GM23248 (cell line): ENCODE data around the gene MACIR. TPM values are rescaled to one million over a fixed set of nuclear protein-coding genes. Genes with fewer than 3 reads are reported as not detected.

Experiments
- DNase-seq: peaks from one replicate; pipeline ENCODE4 v3.0.0-alpha.2; 2015
- H2AFZ ChIP-seq: fragments of 200-600 bp; sonication (generic); 2 replicates; pipeline ENCODE4 v1.6.1; 2016; ENCODE audit warnings: antibody characterized with exemption
- H3F3A ChIP-seq: fragments of 200-600 bp; sonication (generic); 2 replicates; pipeline ENCODE4 v1.6.1; 2016; ENCODE audit warnings: mild to moderate bottlenecking, antibody characterized with exemption, mixed run types; ENCODE audit not compliant: insufficient read depth
- H3K27ac ChIP-seq: fragments of 200-600 bp; sonication (generic); 2 replicates; pipeline ENCODE4 v1.5.1; 2016; ENCODE audit warnings: mild to moderate bottlenecking
- H3K27me3 ChIP-seq: fragments of 200-600 bp; sonication (generic); replicated peaks from 2 replicates; pipeline ENCODE4 v1.6.1; 2016; ENCODE audit warnings: mild to moderate bottlenecking; ENCODE audit not compliant: insufficient read depth
- H3K36me3 ChIP-seq: fragments of 200-600 bp; sonication (generic); 2 replicates; pipeline ENCODE4 v1.6.1; 2016; ENCODE audit warnings: low read depth, mild to moderate bottlenecking
- H3K4me1 ChIP-seq: fragments of 200-600 bp; sonication (generic); 2 replicates; pipeline ENCODE4 v1.6.1; 2016; ENCODE audit warnings: mild to moderate bottlenecking; ENCODE audit not compliant: insufficient read depth
- H3K4me2 ChIP-seq: fragments of 200-600 bp; sonication (generic); one replicate; pipeline ENCODE4 v1.6.1; 2016; ENCODE audit warnings: mild to moderate bottlenecking; ENCODE audit not compliant: unreplicated experiment
- H3K4me3 ChIP-seq: fragments of 200-600 bp; sonication (generic); 2 replicates; pipeline ENCODE4 v1.5.1; 2016; ENCODE audit warnings: mild to moderate bottlenecking
- H3K79me2 ChIP-seq: fragments of 200-600 bp; sonication (generic); 2 replicates; pipeline ENCODE4 v1.6.1; 2016; ENCODE audit warnings: mild to moderate bottlenecking; ENCODE audit not compliant: insufficient read depth
- H3K9ac ChIP-seq: fragments of 200-600 bp; sonication (generic); 2 replicates; pipeline ENCODE4 v1.6.1; 2016; ENCODE audit warnings: mild to moderate bottlenecking
- H3K9me2 ChIP-seq: fragments of 200-600 bp; sonication (generic); 2 replicates; pipeline ENCODE4 v1.6.1; 2016; ENCODE audit warnings: mixed run types, mild to moderate bottlenecking, moderate library complexity; ENCODE audit not compliant: insufficient read depth
- H3K9me3 ChIP-seq: fragments of 200-600 bp; sonication (generic); one replicate; pipeline ENCODE4 v1.6.1; 2017; ENCODE audit warnings: low read depth
- H4K20me1 ChIP-seq: fragments of 200-600 bp; sonication (generic); 2 replicates; pipeline ENCODE4 v1.6.0; 2016; ENCODE audit not compliant: insufficient read depth
- EZH2 ChIP-seq: fragments of 200-600 bp; sonication (generic); IDR thresholded peaks from 2 replicates; pipeline ENCODE4 v1.6.1; 2018; ENCODE audit warnings: antibody characterized with exemption, mild to moderate bottlenecking; ENCODE audit not compliant: insufficient read depth, poor library complexity, severe bottlenecking
- EZH2phosphoT487 ChIP-seq: fragments of 200-600 bp; sonication (generic); IDR thresholded peaks from 2 replicates; pipeline ENCODE4 v1.6.1; 2018; ENCODE audit warnings: antibody characterized with exemption, moderate library complexity, mild to moderate bottlenecking, low read depth; ENCODE audit not compliant: insufficient read depth
- WGBS, 2 experiments: methylation state at CpG; one replicate each; pipeline ENCODE4 v1.1.6; 2015 to 2017; ENCODE audit warnings: low lambda C conversion rate in 2 of 2, low coverage in 1 of 2; ENCODE audit errors: missing lambda C conversion rate in 2 of 2; 5-methylcytosine and 5-hydroxymethylcytosine counted together
- in situ Hi-C: fragments of 300-500 bp; cut with MboI; formaldehyde crosslinking; loops from 2 replicates; pipeline ENCODE4 v1.15.0; 2020
- polyA plus RNA-seq: library from polyadenylated mRNA; unstranded; fragments of >200 nt; fragmentation: Nextera tagmentation; extraction: Ambion mirVana; gene quantifications from 2 replicates; pipeline ENCODE4 v1.2.1, GENCODE V29; 2016
- total RNA-seq: library from RNA; depleted of rRNA; stranded (reverse); fragments of >200 nt; shearing (Covaris generic); gene quantifications from 2 replicates; pipeline ENCODE4 v1.2.3, GENCODE V29; 2014

Gene MACIR
- total and polyA plus RNA-seq, 2 experiments from 2014 or later = 35.7 to 36.3 TPM

DNA sequence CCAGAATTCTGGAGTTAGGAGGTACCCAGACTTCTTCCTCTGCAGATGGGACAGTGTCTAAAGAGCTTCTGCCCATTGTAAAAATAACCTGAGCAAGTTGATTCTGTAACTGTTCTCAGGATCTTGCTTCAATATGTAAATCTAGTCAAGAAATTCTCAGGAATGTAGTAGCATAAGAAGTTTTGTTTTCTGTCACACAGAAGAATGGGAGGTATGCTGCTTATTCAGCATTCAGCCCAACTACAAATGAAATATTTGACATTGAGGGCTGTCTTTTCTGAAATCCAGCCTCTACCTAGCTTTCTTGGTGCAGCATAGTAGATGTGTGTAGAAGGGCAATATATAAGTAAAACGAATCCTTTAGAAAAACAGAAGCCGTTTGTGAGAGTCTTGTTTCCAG lies 13.8 kb downstream of the MACIR start:
- H3K79me2 ChIP-seq = peaks cover 100% of the 10 kb centered on the region
- no peaks in the 10 kb centered on the region for H3K9me2 ChIP-seq
- WGBS, 2 experiments = 92 to 95% methylated on average over 2 of the region's 2 CpGs
- no peak overlapping the region for H3K4me3 ChIP-seq
- H3K4me1 ChIP-seq = peaks cover 10% of the 10 kb centered on the region; the same call in 1 of the 2 replicates
- no peak for DNase-seq
- H3F3A ChIP-seq = no peaks in the 10 kb centered on the region; the same call in 1 of the 2 replicates
- peaks cover under 1% of the 10 kb centered on the region for H4K20me1 ChIP-seq
- H2AFZ ChIP-seq = no peak overlapping the region
- H3K9ac ChIP-seq = no peak overlapping the region
- H3K27me3 ChIP-seq = no peaks in the 10 kb centered on the region
- H3K36me3 ChIP-seq = peaks cover 39% of the 10 kb centered on the region
- in situ Hi-C loops = no loop called here
- no peak for TF ChIP-seq EZH2
- no peak for TF ChIP-seq EZH2phosphoT487
- H3K9me3 ChIP-seq = no peaks in the 10 kb centered on the region
- H3K27ac ChIP-seq = no peak overlapping the region
- H3K4me2 ChIP-seq = no peak overlapping the region

DNA sequence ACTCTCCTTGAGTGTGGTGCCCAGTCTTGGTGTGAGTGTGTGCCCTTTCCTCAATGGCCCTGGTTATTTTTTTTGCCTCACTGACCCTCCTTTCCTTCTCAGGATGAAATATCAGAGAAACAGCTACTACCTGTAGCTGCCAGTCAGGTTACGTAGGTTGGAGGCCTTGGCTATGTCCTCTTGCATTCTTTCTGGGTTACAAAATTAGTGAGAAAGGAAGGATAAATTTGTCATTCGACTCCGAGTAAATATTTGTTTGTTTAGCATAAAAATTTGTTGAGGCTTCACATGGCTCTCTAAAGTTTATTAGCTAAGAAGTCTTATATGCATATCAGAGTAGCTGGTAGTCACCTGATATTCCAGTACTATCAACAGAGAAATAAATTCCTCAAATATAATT lies 15.4 kb downstream of the MACIR start:
- H3F3A ChIP-seq = no peaks in the 10 kb centered on the region; the same call in 1 of the 2 replicates
- WGBS, 2 experiments = 96 to 97% methylated on average over 3 of the region's 3 CpGs
- H3K9me3 ChIP-seq = no peaks in the 10 kb centered on the region
- no peak overlapping the region for H3K27ac ChIP-seq
- H3K36me3 ChIP-seq = peaks cover 43% of the 10 kb centered on the region
- peaks cover 10% of the 10 kb centered on the region; the same call in 1 of the 2 replicates for H3K4me1 ChIP-seq
- H3K4me3 ChIP-seq = no peak overlapping the region
- peaks cover 100% of the 10 kb centered on the region for H3K79me2 ChIP-seq
- TF ChIP-seq EZH2 (no peak), EZH2phosphoT487 (no peak)
- no peak overlapping the region for H3K4me2 ChIP-seq
- H3K9me2 ChIP-seq = no peaks in the 10 kb centered on the region
- no peaks in the 10 kb centered on the region for H3K27me3 ChIP-seq
- in situ Hi-C loops = no loop called here
- no peak overlapping the region for H3K9ac ChIP-seq
- peaks cover 5% of the 10 kb centered on the region for H4K20me1 ChIP-seq
- H2AFZ ChIP-seq = no peak overlapping the region
- no peak for DNase-seq

DNA sequence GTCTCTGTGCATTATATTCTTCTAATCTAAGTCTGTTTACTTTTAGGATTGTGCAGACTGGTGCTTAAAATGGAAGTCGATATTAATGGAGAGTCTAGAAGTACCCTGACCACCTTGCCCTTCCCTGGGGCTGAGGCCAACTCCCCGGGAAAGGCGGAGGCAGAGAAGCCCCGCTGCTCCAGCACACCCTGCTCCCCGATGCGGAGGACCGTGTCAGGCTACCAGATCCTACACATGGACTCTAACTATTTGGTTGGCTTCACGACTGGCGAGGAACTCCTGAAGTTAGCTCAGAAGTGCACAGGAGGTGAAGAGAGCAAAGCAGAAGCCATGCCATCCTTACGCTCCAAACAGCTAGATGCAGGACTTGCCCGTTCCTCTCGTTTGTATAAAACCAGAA lies 17.3 kb downstream of the MACIR start:
- in situ Hi-C loops = no loop called here
- H3K9me3 ChIP-seq = no peaks in the 10 kb centered on the region
- no peaks in the 10 kb centered on the region; the same call in 1 of the 2 replicates for H3F3A ChIP-seq
- no peak overlapping the region for H2AFZ ChIP-seq
- H3K79me2 ChIP-seq = peaks cover 95% of the 10 kb centered on the region
- no peaks in the 10 kb centered on the region for H3K9me2 ChIP-seq
- no peaks in the 10 kb centered on the region for H3K27me3 ChIP-seq
- no peak overlapping the region for H3K27ac ChIP-seq
- peaks cover 5% of the 10 kb centered on the region for H4K20me1 ChIP-seq
- H3K4me3 ChIP-seq = no peak overlapping the region
- no peak for DNase-seq
- peaks cover 10% of the 10 kb centered on the region; the same call in 1 of the 2 replicates for H3K4me1 ChIP-seq
- 96% methylated on average over 12 of the region's 12 CpGs for WGBS, 2 experiments
- no peak overlapping the region for H3K9ac ChIP-seq
- TF ChIP-seq EZH2phosphoT487 = no peak
- no peak for TF ChIP-seq EZH2
- peaks cover 39% of the 10 kb centered on the region for H3K36me3 ChIP-seq
- H3K4me2 ChIP-seq = no peak overlapping the region

DNA sequence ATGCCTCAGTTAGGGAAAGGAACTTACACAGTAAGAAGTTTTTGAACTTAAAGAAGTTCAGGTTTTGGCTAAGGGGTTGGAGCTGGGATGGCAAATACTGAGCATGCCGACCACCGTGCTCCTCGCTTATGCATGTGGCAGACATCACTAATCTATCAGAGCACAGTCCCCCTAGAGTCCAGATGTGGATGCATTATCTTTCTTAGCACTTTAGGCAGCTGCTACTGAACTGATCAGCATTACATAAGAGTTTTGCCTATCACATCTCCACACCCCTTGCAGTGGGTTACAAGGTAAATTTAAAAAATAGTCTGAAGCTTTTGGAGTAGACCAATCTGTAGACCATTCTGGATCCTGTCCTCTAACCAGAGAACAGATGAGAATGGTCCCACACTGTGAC lies 22.4 kb downstream of the MACIR start:
- H3K36me3 ChIP-seq = peaks cover 33% of the 10 kb centered on the region
- no peak overlapping the region for H2AFZ ChIP-seq
- no peaks in the 10 kb centered on the region for H3K9me3 ChIP-seq
- H4K20me1 ChIP-seq = peaks cover 5% of the 10 kb centered on the region; the same call in 1 of the 2 replicates
- in situ Hi-C loops = no loop called here
- DNase-seq = no peak
- H3K4me2 ChIP-seq = no peak overlapping the region
- no peak overlapping the region for H3K4me3 ChIP-seq
- H3K9ac ChIP-seq = no peak overlapping the region
- H3F3A ChIP-seq = no peaks in the 10 kb centered on the region
- WGBS, 2 experiments = 96 to 98% methylated on average over 3 of the region's 3 CpGs
- H3K27me3 ChIP-seq = no peaks in the 10 kb centered on the region
- no peak overlapping the region for H3K27ac ChIP-seq
- peaks cover 44% of the 10 kb centered on the region for H3K79me2 ChIP-seq
- no peaks in the 10 kb centered on the region for H3K4me1 ChIP-seq
- no peaks in the 10 kb centered on the region for H3K9me2 ChIP-seq
- TF ChIP-seq EZH2 = no peak
- no peak for TF ChIP-seq EZH2phosphoT487

DNA sequence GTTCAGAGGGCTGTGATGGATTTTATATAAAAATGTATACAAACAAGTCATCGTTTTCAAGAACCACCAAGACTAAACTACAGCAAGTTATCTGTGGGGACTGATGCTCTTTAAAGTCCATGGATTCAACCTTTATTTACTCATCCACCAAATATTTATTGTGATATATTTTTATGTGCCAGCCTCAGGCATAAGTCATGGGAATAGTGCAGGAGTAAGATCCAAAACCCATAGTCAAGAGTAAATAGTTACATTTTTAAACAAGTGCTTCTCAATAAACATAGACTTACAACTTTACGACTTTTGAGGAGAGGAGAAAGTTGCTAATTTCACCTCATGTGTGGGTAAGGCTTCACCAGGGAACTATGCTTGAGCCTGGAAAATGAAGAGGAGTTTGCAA lies 24.6 kb downstream of the MACIR start:
- Histone ChIP-seq H3F3A (no peaks in the 10 kb centered on the region), H3K27ac (no peak overlapping the region), H3K4me1 (no peaks in the 10 kb centered on the region), H4K20me1 (no peaks in the 10 kb centered on the region), H3K4me3 (no peak overlapping the region), H3K9me2 (no peaks in the 10 kb centered on the region), H3K9me3 (no peaks in the 10 kb centered on the region), H3K79me2 (peaks cover 23% of the 10 kb centered on the region), H3K9ac (no peak overlapping the region), H3K36me3 (peaks cover 13% of the 10 kb centered on the region), H3K27me3 (no peaks in the 10 kb centered on the region), H2AFZ (no peak overlapping the region), H3K4me2 (no peak overlapping the region)
- no peak for DNase-seq
- TF ChIP-seq EZH2 = no peak
- no peak for TF ChIP-seq EZH2phosphoT487
- WGBS, 2 experiments = 95 to 96% methylated on average over 2 of the region's 2 CpGs
- in situ Hi-C loops = no loop called here
